ENCODE data around the gene NKX2-1. TPM values are rescaled to one million over a fixed set of nuclear protein-coding genes. Genes with fewer than 3 reads are reported as not detected.
"Not testable (repeated sequence)": the region's sequence is repeated elsewhere in the genome, so short reads cannot be mapped to it uniquely, and the experiment has no call there.

The NKX2-1 gene
- total RNA-seq: not detected
- not detected for polyA plus RNA-seq
- not detected for total RNA-seq

DNA sequence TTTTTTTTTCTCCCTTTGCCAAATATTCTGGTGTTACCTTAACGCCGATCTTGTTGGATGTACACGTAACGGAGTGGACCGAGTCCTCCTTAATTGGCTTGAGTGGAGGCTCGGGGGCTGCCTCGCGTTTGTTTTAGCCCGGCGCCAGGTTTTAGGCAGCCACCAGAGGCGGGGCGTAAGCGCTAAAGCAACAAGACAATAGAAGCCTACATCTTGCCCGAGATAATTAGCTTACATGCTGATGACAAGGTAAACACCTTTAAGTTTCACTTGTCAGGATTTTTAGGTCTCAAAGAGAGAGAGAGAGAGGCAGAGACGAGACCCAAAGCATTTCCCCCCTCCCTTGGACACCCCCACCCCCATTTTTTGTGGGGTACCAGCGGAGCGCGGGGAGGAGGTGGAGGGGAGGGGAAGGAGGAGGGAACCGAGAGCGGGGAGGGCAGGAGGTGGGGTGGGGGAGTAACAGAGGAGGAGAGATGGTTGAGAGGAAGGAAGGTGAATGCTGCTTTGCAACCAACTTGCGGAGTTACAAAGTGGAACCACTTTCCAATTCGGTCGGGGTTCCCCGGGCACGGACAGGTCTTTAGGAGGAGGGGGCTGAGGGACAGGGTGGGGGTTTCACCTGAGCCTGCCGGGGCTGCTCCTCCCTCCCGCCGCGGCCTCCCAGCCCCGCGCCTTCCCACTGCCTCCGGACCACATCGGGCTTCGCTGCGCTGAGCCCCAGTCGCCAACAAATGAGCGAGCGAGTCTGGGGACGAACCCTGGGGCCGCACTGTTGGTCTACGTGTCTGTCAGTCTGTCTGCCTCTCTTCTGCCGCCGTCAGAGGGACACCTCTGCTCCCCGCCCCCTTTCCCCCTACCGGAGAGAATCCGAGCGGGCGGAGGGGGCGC is at the start of gene NKX2-1:
TSS of gene NKX2-1 (minus strand) at position 802 of the 891 bp plus-strand sequence. CDS start at position 699, 103 bp downstream.
- Histone ChIP-seq H3K27ac (ENCODE audit: low read depth, low read length) (no peak within 1 kb of the TSS), H3K27me3 (ENCODE audit: control insufficient read depth in 2 of 2, insufficient read depth in 2 of 2, low read length in 2 of 2) (peaks cover 6 to 16% of the 10 kb centered on the region in 2 donors), H3K9me3 (ENCODE audit: control insufficient read depth in 2 of 3, low read length in 3 of 3) (no peaks in the 10 kb centered on the region), H3K4me1 (ENCODE audit: control insufficient read depth in 2 of 2, insufficient read depth in 2 of 2, low read length in 2 of 2) (no peaks in the 10 kb centered on the region), H3K36me3 (ENCODE audit: control insufficient read depth in 2 of 3, insufficient read depth in 3 of 3, low read length in 3 of 3) (no peaks in the 10 kb centered on the region), H3K4me3 (ENCODE audit: low read length) (no peak within 1 kb of the TSS)
- no peak for ATAC-seq
- intact Hi-C loops (cut with micrococcal nuclease): loop anchor here in 1 of 2 donors (5.0 kb wide), 3 partner anchors 138 to 1078 kb away; partner anchors contain the start of genes FOXA1 and TTC6
- Mint-ChIP-seq H3K9me3 (peaks cover 0 to 8% (median 0%) of the 10 kb centered on the region in 11 donors), H3K27ac (peak within 1 kb of the TSS in 1 of 9 donors; percentile 71), H3K27me3 (peaks cover 57 to 78% (median 63%) of the 10 kb centered on the region in 5 donors), H3K36me3 (no peaks in the 10 kb centered on the region), H3K4me3 (peak within 1 kb of the TSS; percentile 45 to 80 (median 64)), H3K4me1 (peaks cover 4 to 34% (median 24%) of the 10 kb centered on the region in 7 donors)
- ChIA-PET POLR2A (no interaction called here), CTCF (no interaction called here)
- DNase-seq: no peak

DNA sequence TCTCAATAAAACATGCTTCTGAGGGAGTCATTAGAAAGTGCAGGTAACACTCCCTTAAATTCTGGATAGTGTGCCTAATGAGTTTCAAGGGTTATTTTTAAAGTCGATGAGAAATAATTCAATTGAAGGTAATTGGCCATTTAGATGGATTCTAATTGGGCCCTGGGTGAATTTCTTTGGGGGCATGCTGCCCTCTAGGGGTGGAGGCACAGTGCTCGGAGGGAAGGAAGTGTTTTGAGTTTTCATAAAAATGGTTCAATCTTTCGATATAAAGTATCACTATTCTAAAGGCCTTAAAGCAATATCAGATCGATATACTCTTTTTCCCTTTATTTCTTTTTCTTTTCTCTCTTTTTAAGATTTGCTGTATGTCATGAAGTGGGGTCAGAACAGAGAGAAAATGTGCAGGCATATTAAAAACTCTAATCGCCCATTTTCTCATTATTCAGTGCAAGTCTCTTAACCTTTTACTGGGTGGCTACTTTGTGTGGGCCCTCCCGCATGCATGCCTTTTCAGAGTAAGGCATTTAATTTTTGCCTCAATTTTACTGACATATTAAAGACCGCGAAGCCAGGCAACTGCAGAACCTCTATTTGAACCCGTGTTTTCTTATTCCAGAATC is 36.9 kb upstream of the NKX2-1 start:
- no peaks in the 10 kb centered on the region for H3K9me3 Mint-ChIP-seq
- H3K4me3 Mint-ChIP-seq: no peak overlapping the region
- ATAC-seq (no peak), DNase-seq (no peak)
- H3K27ac ChIP-seq (ENCODE audit: low read depth, low read length): no peak overlapping the region
- no peaks in the 10 kb centered on the region for H3K27me3 ChIP-seq (ENCODE audit: control insufficient read depth in 2 of 2, insufficient read depth in 2 of 2, low read length in 2 of 2)
- H3K36me3 Mint-ChIP-seq: no peaks in the 10 kb centered on the region
- intact Hi-C loops (cut with micrococcal nuclease): loop anchor here in 1 of 2 donors (2.0 kb wide), 1 partner anchor 674 kb away; no protein-coding TSS in a partner anchor
- no peak overlapping the region for H3K27ac Mint-ChIP-seq
- no peaks in the 10 kb centered on the region for H3K9me3 ChIP-seq (ENCODE audit: control insufficient read depth in 2 of 3, low read length in 3 of 3)
- peaks cover 0 to 6% (median 0%) of the 10 kb centered on the region in 7 donors for H3K4me1 Mint-ChIP-seq
- H3K27me3 Mint-ChIP-seq: peaks cover 3 to 26% (median 22%) of the 10 kb centered on the region in 5 donors
- POLR2A ChIA-PET: no interaction called here
- no peaks in the 10 kb centered on the region for H3K4me1 ChIP-seq (ENCODE audit: control insufficient read depth in 2 of 2, insufficient read depth in 2 of 2, low read length in 2 of 2)
- CTCF ChIA-PET: no interaction called here
- H3K4me3 ChIP-seq (ENCODE audit: low read length): no peak overlapping the region
- H3K36me3 ChIP-seq (ENCODE audit: control insufficient read depth in 2 of 3, insufficient read depth in 3 of 3, low read length in 3 of 3): no peaks in the 10 kb centered on the region

DNA sequence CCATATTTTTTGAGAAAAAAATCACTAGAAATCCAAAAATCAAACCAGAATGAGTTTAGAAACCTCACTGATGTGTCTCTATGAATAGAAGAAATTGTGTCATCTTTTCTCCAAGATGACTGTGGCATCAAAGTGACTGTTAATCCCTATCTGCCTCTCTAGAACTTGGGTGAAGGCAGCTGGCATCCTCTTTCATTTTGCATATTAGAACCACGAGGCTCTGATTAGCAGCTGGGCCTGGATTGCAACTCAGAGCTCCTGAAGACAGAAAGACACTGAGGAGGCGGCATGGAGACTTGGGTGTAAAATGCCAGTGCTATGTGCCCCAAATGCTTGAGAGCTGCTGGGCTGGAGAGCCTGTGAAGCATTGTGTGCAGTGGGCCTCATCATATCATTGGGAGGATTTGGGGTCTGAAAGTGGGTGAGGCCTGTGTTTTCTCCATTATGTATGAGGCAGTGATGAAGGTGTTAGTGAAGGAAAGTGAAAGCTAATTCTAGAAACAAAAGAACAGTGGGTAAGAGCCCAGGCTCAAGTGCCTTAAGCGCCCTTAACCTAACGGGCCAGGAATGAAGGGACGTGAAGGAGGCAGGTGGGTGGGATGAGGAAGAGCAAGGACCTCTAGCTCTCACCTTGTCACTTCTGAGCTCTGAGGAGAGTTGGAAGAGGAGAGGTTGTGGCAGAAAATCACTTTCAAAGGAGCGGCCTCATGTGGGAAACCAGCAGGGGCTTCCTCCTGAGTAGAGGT is 36.1 kb upstream of the NKX2-1 start:
- ATAC-seq (no peak), DNase-seq (no peak)
- intact Hi-C loops (cut with micrococcal nuclease): loop anchor here in 1 of 2 donors (2.0 kb wide), 1 partner anchor 673 kb away; no protein-coding TSS in a partner anchor
- Mint-ChIP-seq H3K4me3 (no peak overlapping the region), H3K36me3 (no peaks in the 10 kb centered on the region), H3K27me3 (peaks cover 5 to 22% (median 16%) of the 10 kb centered on the region in 5 donors), H3K9me3 (no peaks in the 10 kb centered on the region), H3K4me1 (peaks cover 0 to 6% (median 0%) of the 10 kb centered on the region in 7 donors), H3K27ac (no peak overlapping the region)
- POLR2A ChIA-PET: no interaction called here
- H3K27me3 ChIP-seq (ENCODE audit: control insufficient read depth in 2 of 2, insufficient read depth in 2 of 2, low read length in 2 of 2): no peaks in the 10 kb centered on the region
- H3K4me1 ChIP-seq (ENCODE audit: control insufficient read depth in 2 of 2, insufficient read depth in 2 of 2, low read length in 2 of 2): no peaks in the 10 kb centered on the region
- no peak overlapping the region for H3K4me3 ChIP-seq (ENCODE audit: low read length)
- H3K9me3 ChIP-seq (ENCODE audit: control insufficient read depth in 2 of 3, low read length in 3 of 3): no peaks in the 10 kb centered on the region
- CTCF ChIA-PET: interaction anchor here (0.6 kb wide), 2 partner anchors 52 to 1988 kb away, joined by 3 read pairs; no protein-coding TSS in a partner anchor
- no peaks in the 10 kb centered on the region for H3K36me3 ChIP-seq (ENCODE audit: control insufficient read depth in 2 of 3, insufficient read depth in 3 of 3, low read length in 3 of 3)
- H3K27ac ChIP-seq (ENCODE audit: low read depth, low read length): no peak overlapping the region

DNA sequence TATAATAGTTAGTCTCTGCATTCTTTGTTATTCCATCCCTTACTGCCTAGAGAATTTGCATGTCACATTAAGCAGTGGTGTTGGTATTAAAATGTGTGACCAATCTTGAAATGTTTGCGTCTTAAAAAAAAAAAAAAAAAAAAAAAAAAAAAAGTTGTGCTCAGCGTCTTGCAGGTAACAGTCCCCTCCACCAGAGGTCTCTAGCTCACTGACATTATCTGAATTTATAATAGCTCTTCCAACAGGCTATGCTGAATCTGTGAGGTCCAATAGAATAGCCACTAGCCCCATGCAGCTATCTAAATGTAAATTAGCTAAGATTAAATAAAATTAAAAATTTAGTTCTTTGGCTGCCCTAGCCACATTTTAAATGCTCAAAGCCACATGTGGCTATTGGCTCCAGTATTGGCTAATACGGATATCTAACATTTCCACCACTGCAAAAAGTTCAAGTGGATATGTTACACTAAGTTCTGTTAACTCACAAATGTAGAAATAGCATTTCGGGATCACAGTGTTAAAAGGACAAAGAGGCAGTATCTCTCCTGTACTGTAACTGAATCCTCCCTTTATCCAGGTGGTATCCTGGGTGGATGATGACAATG is 33.7 kb upstream of the NKX2-1 start:
- Mint-ChIP-seq H3K4me3 (no peak overlapping the region), H3K9me3 (no peaks in the 10 kb centered on the region), H3K4me1 (peaks cover 0 to 6% (median 0%) of the 10 kb centered on the region in 7 donors), H3K27me3 (peaks cover 4 to 23% (median 9%) of the 10 kb centered on the region in 5 donors), H3K36me3 (no peaks in the 10 kb centered on the region), H3K27ac (no peak overlapping the region)
- no peaks in the 10 kb centered on the region for H3K4me1 ChIP-seq (ENCODE audit: control insufficient read depth in 2 of 2, insufficient read depth in 2 of 2, low read length in 2 of 2)
- CTCF ChIA-PET: interaction anchor here (0.7 kb wide), 1 partner anchor 63 kb away, joined by 6 read pairs; no protein-coding TSS in a partner anchor
- POLR2A ChIA-PET: no interaction called here
- no peaks in the 10 kb centered on the region for H3K9me3 ChIP-seq (ENCODE audit: control insufficient read depth in 2 of 3, low read length in 3 of 3)
- H3K27ac ChIP-seq (ENCODE audit: low read depth, low read length): no peak overlapping the region
- no peak for ATAC-seq
- intact Hi-C loops (cut with micrococcal nuclease): loop anchor here in 1 of 2 donors (1.0 kb wide), 2 partner anchors 52 to 389 kb away; no protein-coding TSS in a partner anchor
- peak in 1 of 9 donors; percentile 3 for DNase-seq
- H3K4me3 ChIP-seq (ENCODE audit: low read length): no peak overlapping the region
- H3K36me3 ChIP-seq (ENCODE audit: control insufficient read depth in 2 of 3, insufficient read depth in 3 of 3, low read length in 3 of 3): no peaks in the 10 kb centered on the region
- H3K27me3 ChIP-seq (ENCODE audit: control insufficient read depth in 2 of 2, insufficient read depth in 2 of 2, low read length in 2 of 2): no peaks in the 10 kb centered on the region

DNA sequence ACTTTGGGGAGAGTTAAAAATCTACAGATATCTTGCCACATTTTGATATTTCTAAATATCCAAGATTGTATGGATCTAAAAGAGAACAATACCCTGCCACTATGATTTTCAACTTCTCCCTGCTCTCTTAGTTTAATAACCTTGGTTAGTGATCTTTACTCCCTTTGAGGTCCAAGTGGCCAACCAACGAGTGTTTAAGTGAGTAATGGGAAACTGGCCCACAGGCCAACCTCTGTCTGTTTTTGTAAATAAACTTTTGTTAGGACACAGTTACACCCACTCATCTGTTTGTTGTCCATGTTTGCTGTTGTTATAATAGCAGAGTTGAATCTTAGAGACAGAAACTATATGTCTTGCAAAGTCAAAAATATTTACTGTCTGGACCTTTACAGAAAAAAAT is 30.9 kb upstream of the NKX2-1 start:
- intact Hi-C loops (cut with micrococcal nuclease): no loop called here
- no peaks in the 10 kb centered on the region for H3K27me3 ChIP-seq (ENCODE audit: control insufficient read depth in 2 of 2, insufficient read depth in 2 of 2, low read length in 2 of 2)
- Mint-ChIP-seq H3K27me3 (peaks cover 5 to 33% (median 18%) of the 10 kb centered on the region in 5 donors), H3K36me3 (no peaks in the 10 kb centered on the region), H3K27ac (no peak overlapping the region), H3K4me3 (no peak overlapping the region), H3K9me3 (no peaks in the 10 kb centered on the region), H3K4me1 (no peaks in the 10 kb centered on the region)
- ATAC-seq: no peak
- no peaks in the 10 kb centered on the region for H3K36me3 ChIP-seq (ENCODE audit: control insufficient read depth in 2 of 3, insufficient read depth in 3 of 3, low read length in 3 of 3)
- H3K9me3 ChIP-seq (ENCODE audit: control insufficient read depth in 2 of 3, low read length in 3 of 3): no peaks in the 10 kb centered on the region
- DNase-seq: no peak
- ChIA-PET POLR2A (no interaction called here), CTCF (no interaction called here)
- H3K4me3 ChIP-seq (ENCODE audit: low read length): no peak overlapping the region
- H3K27ac ChIP-seq (ENCODE audit: low read depth, low read length): no peak overlapping the region
- H3K4me1 ChIP-seq (ENCODE audit: control insufficient read depth in 2 of 2, insufficient read depth in 2 of 2, low read length in 2 of 2): no peaks in the 10 kb centered on the region

DNA sequence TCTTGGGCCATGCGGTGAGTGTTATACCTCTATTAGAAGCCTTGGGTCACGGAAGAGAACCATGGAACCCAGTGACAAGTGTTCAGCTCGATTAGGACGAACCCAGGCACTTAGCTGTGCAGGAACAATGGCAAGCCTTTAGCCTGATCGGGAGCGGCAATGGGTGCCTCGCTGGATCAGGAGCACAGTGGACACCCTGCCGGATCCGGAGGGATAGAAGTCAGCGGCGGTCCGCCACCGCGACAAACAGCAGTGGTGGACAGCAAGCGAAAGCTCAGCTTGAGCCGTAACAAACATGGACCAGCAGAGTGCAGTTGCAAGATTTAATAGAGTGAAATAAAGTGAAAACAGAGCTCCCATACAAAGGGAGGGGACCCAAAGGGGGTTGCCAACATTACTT is 24.2 kb upstream of the NKX2-1 start:
- H3K27ac ChIP-seq (ENCODE audit: low read depth, low read length); H3K9me3 Mint-ChIP-seq; H3K9me3 ChIP-seq (ENCODE audit: control insufficient read depth in 2 of 3, low read length in 3 of 3); H3K4me1 ChIP-seq (ENCODE audit: control insufficient read depth in 2 of 2, insufficient read depth in 2 of 2, low read length in 2 of 2); ATAC-seq; H3K27me3 ChIP-seq (ENCODE audit: control insufficient read depth in 2 of 2, insufficient read depth in 2 of 2, low read length in 2 of 2); DNase-seq; H3K4me3 Mint-ChIP-seq; intact Hi-C loops (cut with micrococcal nuclease); H3K27ac Mint-ChIP-seq; H3K36me3 Mint-ChIP-seq; H3K4me3 ChIP-seq (ENCODE audit: low read length); H3K36me3 ChIP-seq (ENCODE audit: control insufficient read depth in 2 of 3, insufficient read depth in 3 of 3, low read length in 3 of 3); H3K4me1 Mint-ChIP-seq; POLR2A ChIA-PET; CTCF ChIA-PET: not testable (repeated sequence)
- H3K27me3 Mint-ChIP-seq: peaks cover 0 to 33% (median 25%) of the 10 kb centered on the region in 5 donors
